Trophoblast cell (in vitro differentiated cells and primary cell): ENCODE data around the gene SLC6A1.

Experiments used
- DNase-seq, 2 donors: peaks; one replicate each; pipeline ENCODE4 v3.0.0-alpha.2; 2016
- H2AFZ ChIP-seq: 2 replicates; pipeline ENCODE4 v1.6.1; 2013; ENCODE audit warnings: low read length, moderate library complexity, mild to moderate bottlenecking; ENCODE audit not compliant: insufficient read depth, poor library complexity
- H2AK5ac ChIP-seq: 2 replicates; pipeline ENCODE4 v1.6.1; 2013; ENCODE audit warnings: mild to moderate bottlenecking, low read length
- H2BK120ac ChIP-seq: 2 replicates; pipeline ENCODE4 v1.6.1; 2013; ENCODE audit warnings: low read length, mild to moderate bottlenecking, moderate library complexity; ENCODE audit not compliant: insufficient read depth, poor library complexity
- H2BK12ac ChIP-seq: 2 replicates; pipeline ENCODE4 v1.6.1; 2013; ENCODE audit warnings: mild to moderate bottlenecking, low read length, moderate library complexity
- H2BK5ac ChIP-seq: 2 replicates; pipeline ENCODE4 v1.6.1; 2013; ENCODE audit warnings: low read length, low read depth, moderate library complexity, mild to moderate bottlenecking; ENCODE audit not compliant: poor library complexity
- H3K14ac ChIP-seq: 2 replicates; pipeline ENCODE4 v1.6.1; 2013; ENCODE audit warnings: mild to moderate bottlenecking, low read length
- H3K18ac ChIP-seq: 2 replicates; pipeline ENCODE4 v1.6.1; 2013; ENCODE audit warnings: mild to moderate bottlenecking, low read length
- H3K23ac ChIP-seq: 2 replicates; pipeline ENCODE4 v1.6.1; 2013; ENCODE audit warnings: low read length
- H3K27ac ChIP-seq: 2 replicates; pipeline ENCODE4 v1.5.1; 2013; ENCODE audit warnings: low read depth, mild to moderate bottlenecking, inconsistent platforms, low read length, moderate library complexity
- H3K27me3 ChIP-seq: 2 replicates; pipeline ENCODE4 v1.6.1; 2013; ENCODE audit warnings: inconsistent platforms, mild to moderate bottlenecking, low read length, moderate library complexity; ENCODE audit not compliant: insufficient read depth
- H3K36me3 ChIP-seq, 2 experiments: 1 replicate in 1 of 2; 2 replicates in 1 of 2; pipeline ENCODE4 v1.6.1; 2013; ENCODE audit warnings: low read length in 2 of 2, mild to moderate bottlenecking in 2 of 2, moderate library complexity in 1 of 2; ENCODE audit not compliant: insufficient read depth in 2 of 2, control insufficient read depth in 1 of 2
- H3K4ac ChIP-seq: 2 replicates; pipeline ENCODE4 v1.6.1; 2013; ENCODE audit warnings: low read depth, mild to moderate bottlenecking, low read length, moderate library complexity
- H3K4me1 ChIP-seq, 2 experiments: 1 replicate in 1 of 2; 2 replicates in 1 of 2; pipeline ENCODE4 v1.6.1; 2013; ENCODE audit warnings: low read length in 2 of 2, mild to moderate bottlenecking in 2 of 2, moderate library complexity in 1 of 2; ENCODE audit not compliant: insufficient read depth in 2 of 2, control insufficient read depth in 1 of 2
- H3K4me2 ChIP-seq: 2 replicates; pipeline ENCODE4 v1.6.1; 2013; ENCODE audit warnings: inconsistent platforms, mild to moderate bottlenecking, low read length, moderate library complexity
- H3K4me3 ChIP-seq: 2 replicates; pipeline ENCODE4 v1.5.1; 2013; ENCODE audit warnings: mild to moderate bottlenecking, low read depth, low read length, inconsistent platforms
- H3K79me1 ChIP-seq: one replicate; pipeline ENCODE4 v1.6.1; 2013; ENCODE audit warnings: low read length
- H3K79me2 ChIP-seq: 2 replicates; pipeline ENCODE4 v1.6.1; 2013; ENCODE audit warnings: low read length, mild to moderate bottlenecking; ENCODE audit not compliant: control insufficient read depth, insufficient read depth, poor library complexity
- H3K9ac ChIP-seq: 2 replicates; pipeline ENCODE4 v1.6.1; 2013; ENCODE audit warnings: mild to moderate bottlenecking, low read length
- H3K9me3 ChIP-seq: 2 replicates; pipeline ENCODE4 v1.6.1; 2013; ENCODE audit warnings: low read depth, mild to moderate bottlenecking, control low read depth, inconsistent platforms, low read length; ENCODE audit not compliant: insufficient read depth
- H4K12ac ChIP-seq: 2 replicates; pipeline ENCODE4 v1.6.1; 2013; ENCODE audit warnings: low read depth, mild to moderate bottlenecking, low read length, moderate library complexity
- H4K8ac ChIP-seq: 2 replicates; pipeline ENCODE4 v1.6.1; 2013; ENCODE audit warnings: low read depth, mild to moderate bottlenecking, low read length, moderate library complexity
- H4K91ac ChIP-seq: one replicate; pipeline ENCODE4 v1.6.1; 2013; ENCODE audit warnings: low read depth, mild to moderate bottlenecking, low read length, moderate library complexity
- WGBS: extraction: QIAGEN DNeasy Blood & Tissue Kit; methylation state at CpG from one replicate; pipeline ENCODE4 v1.1.7; 2013; ENCODE audit warnings: missing lambda C conversion rate; ENCODE audit not compliant: insufficient read length, insufficient coverage; ENCODE audit errors: extremely low coverage; 5-methylcytosine and 5-hydroxymethylcytosine counted together

SLC6A1 gene

DNA sequence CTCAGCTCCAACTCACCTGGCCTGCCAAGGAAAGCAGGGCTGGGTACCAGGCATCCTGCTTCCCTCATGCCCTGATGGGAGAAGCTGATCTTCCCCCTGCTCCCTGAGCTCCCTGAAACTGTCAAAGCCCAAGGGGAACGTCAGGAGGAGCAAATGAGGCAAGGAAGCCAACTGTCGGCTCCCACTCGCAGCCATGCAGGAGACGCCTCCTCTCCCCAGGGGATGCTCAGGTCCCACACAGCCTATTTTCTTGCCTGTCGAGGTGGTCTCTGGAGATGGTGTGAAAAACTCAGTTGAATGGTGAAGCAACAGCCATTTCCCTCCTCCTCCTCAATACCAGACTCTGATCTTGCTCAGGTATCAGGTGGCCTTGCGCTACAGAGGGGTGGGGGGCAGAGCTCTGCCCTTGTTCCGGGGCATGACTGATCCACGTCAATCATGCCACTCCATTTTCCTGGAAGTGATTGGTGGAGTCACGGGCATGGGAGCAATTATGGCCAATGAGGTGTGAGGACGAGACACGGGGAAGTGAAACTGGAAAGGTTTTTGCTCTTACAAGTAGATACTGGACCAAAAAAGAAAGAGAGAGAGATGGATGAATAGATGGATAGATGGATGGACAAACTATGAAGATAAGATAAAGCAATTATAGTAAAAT is 58.2 kb downstream of the SLC6A1 start:
- H2AFZ ChIP-seq = no peak overlapping the region
- H3K27ac ChIP-seq = no peak overlapping the region

DNA sequence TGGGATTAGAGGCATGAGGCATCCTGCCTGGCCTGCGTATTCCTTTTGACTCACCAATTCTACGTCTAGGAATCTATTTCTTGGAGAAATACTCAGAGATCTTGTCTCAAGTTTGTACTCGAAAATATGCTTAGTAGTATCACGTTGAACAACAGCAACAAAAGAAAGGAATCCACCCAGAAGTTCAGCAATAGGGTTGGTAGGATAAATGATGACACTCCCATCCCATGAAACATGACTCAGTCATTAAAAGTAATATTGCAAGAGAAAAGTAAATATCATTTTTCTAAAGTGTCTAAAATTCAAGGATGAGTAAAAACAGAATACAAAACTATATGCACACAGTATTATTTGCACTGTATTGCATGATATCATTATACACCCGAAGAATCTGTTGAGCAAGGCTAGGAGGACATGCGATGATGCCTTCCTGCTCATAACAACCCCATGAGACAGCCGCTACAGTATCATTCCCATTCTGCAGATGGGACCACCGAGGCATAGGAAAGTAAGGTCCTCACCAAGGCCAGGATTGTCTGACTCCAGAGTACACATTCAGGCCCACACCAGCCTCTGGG is 61.5 kb downstream of the SLC6A1 start:
- Histone ChIP-seq H3K79me1 (no peaks in the 10 kb centered on the region), H2BK5ac (no peak overlapping the region), H3K4me2 (no peak overlapping the region), H3K27me3 (no peaks in the 10 kb centered on the region), H3K4me1 (no peaks in the 10 kb centered on the region), H3K4ac (no peak overlapping the region), H3K27ac (no peak overlapping the region), H3K79me2 (no peaks in the 10 kb centered on the region), H3K18ac (no peak overlapping the region), H4K12ac (no peak overlapping the region), H3K23ac (no peak overlapping the region), H4K8ac (no peak overlapping the region), H3K36me3 (no peaks in the 10 kb centered on the region), H2AK5ac (no peak overlapping the region), H4K91ac (no peak overlapping the region), H2BK120ac (no peak overlapping the region), H3K9ac (no peak overlapping the region), H2BK12ac (no peak overlapping the region), H3K4me3 (no peak overlapping the region), H3K14ac (no peak overlapping the region), H2AFZ (no peak overlapping the region), H3K9me3 (peaks cover 2% of the 10 kb centered on the region)
- DNase-seq = peak in 1 of 2 donors; percentile 2
- WGBS = no CpG with 5 or more reads among the region's 8 CpGs

More for the DNA sequence above, 58.2 kb downstream of the SLC6A1 start:
- Histone ChIP-seq H3K18ac (no peak overlapping the region), H2AK5ac (no peak overlapping the region), H3K27me3 (no peaks in the 10 kb centered on the region), H3K4ac (no peak overlapping the region), H3K4me1 (no peaks in the 10 kb centered on the region), H3K14ac (no peak overlapping the region), H3K23ac (no peak overlapping the region), H3K4me3 (no peak overlapping the region), H3K36me3 (no peaks in the 10 kb centered on the region), H2BK12ac (no peak overlapping the region), H2BK5ac (no peak overlapping the region), H4K12ac (no peak overlapping the region), H2BK120ac (no peak overlapping the region), H3K4me2 (no peak overlapping the region), H4K91ac (no peak overlapping the region), H3K79me2 (no peaks in the 10 kb centered on the region), H3K9me3 (peaks cover 4% of the 10 kb centered on the region), H3K9ac (no peak overlapping the region), H4K8ac (no peak overlapping the region), H3K79me1 (no peaks in the 10 kb centered on the region)
- no peak for DNase-seq
- WGBS = no CpG with 5 or more reads among the region's 11 CpGs

DNA sequence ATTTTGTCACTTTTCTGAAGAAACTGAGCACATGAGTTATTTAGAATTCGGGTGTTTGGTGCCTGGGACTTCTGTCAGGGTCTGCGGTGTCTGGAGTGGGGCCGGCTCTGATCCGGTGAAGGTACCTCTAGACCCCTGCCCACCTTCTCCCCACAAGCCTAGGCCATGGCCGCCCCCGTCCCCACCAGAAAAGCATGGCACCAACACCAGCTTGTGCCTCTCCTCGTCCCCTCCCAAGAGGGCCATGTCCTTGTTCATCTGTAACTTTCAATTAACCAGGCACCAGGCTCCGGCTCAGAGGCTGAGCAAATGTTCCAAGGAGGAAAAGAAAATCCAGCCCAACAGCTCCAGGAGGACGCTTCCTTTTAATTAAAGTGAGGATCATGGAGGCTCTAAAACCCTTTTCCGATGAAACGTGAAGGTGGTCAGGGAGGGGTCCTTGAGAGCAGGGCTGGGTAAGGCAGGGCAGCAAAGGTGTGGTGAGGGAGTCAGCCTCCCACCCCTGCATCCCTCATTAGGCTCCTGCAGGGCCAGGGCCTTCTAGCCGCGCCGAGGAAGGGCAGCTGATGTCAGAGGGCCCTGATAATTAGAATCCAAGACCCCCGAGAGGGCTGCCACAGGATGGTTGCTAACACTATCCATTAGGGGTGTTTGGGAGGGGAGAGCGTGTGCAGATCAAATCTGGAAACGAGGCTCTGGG is 62.3 kb downstream of the SLC6A1 start:
- no peaks in the 10 kb centered on the region for H3K36me3 ChIP-seq
- peaks cover 2% of the 10 kb centered on the region for H3K9me3 ChIP-seq
- no peak overlapping the region for H4K12ac ChIP-seq
- H2BK12ac ChIP-seq = no peak overlapping the region
- no peaks in the 10 kb centered on the region for H3K79me2 ChIP-seq
- no peak overlapping the region for H3K27ac ChIP-seq
- H2AFZ ChIP-seq = no peak overlapping the region
- DNase-seq = no peak
- H3K4ac ChIP-seq = no peak overlapping the region
- H3K18ac ChIP-seq = no peak overlapping the region
- no peak overlapping the region for H2BK120ac ChIP-seq
- H3K79me1 ChIP-seq = no peaks in the 10 kb centered on the region
- no peak overlapping the region for H3K14ac ChIP-seq
- H3K27me3 ChIP-seq = no peaks in the 10 kb centered on the region
- no peak overlapping the region for H2BK5ac ChIP-seq
- H3K4me1 ChIP-seq = no peaks in the 10 kb centered on the region
- H3K23ac ChIP-seq = no peak overlapping the region
- H4K8ac ChIP-seq = no peak overlapping the region
- H3K4me2 ChIP-seq = no peak overlapping the region
- WGBS = no CpG with 5 or more reads among the region's 17 CpGs
- H4K91ac ChIP-seq = no peak overlapping the region
- H3K4me3 ChIP-seq = no peak overlapping the region
- no peak overlapping the region for H3K9ac ChIP-seq
- no peak overlapping the region for H2AK5ac ChIP-seq

DNA sequence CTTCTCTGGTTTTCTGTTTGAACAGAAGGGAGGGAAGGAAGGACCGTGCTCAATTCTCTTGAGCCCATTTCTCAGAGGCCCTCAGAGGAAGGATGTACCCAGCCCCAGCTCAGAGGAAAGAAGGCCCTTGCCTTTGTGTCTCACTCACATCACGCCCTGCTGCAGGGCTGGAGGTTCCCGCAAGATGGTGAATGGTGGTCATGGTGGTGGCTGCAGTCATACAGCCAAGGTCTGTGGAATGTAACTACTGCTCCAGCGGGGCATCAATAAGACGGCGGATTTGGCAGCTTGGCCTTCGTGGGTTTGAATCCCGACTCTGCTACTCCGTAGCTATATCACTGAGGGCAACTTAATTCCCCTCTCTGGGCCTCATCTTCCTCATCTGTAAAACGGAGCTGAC is 62.9 kb downstream of the SLC6A1 start:
- no peak overlapping the region for H3K4me2 ChIP-seq
- no peak overlapping the region for H3K9ac ChIP-seq
- no peak overlapping the region for H2AK5ac ChIP-seq
- no peak overlapping the region for H2AFZ ChIP-seq
- no peak overlapping the region for H3K4me3 ChIP-seq
- no peak overlapping the region for H3K14ac ChIP-seq
- H2BK120ac ChIP-seq = no peak overlapping the region
- H4K12ac ChIP-seq = no peak overlapping the region
- no CpG with 5 or more reads among the region's 10 CpGs for WGBS
- no peak overlapping the region for H3K27ac ChIP-seq
- no peaks in the 10 kb centered on the region for H3K36me3 ChIP-seq
- H2BK12ac ChIP-seq = no peak overlapping the region
- no peaks in the 10 kb centered on the region for H3K79me1 ChIP-seq
- DNase-seq = no peak
- H3K23ac ChIP-seq = no peak overlapping the region
- H3K79me2 ChIP-seq = no peaks in the 10 kb centered on the region
- H2BK5ac ChIP-seq = no peak overlapping the region
- H4K8ac ChIP-seq = no peak overlapping the region
- H3K4me1 ChIP-seq = no peaks in the 10 kb centered on the region
- H3K18ac ChIP-seq = no peak overlapping the region
- H4K91ac ChIP-seq = no peak overlapping the region
- no peaks in the 10 kb centered on the region for H3K27me3 ChIP-seq
- peaks cover 2% of the 10 kb centered on the region for H3K9me3 ChIP-seq
- no peak overlapping the region for H3K4ac ChIP-seq
